IMR-90 (cell line): ENCODE results near the gene TFEB. TPM values are rescaled to one million over a fixed set of nuclear protein-coding genes. Genes with fewer than 3 reads are reported as not detected.

Source experiments
- ATAC-seq: fragments of 200-7000 bp; cut with Tn5 transposase; 2 replicates; pipeline ENCODE4 v1.9.1; 2020; ENCODE audit warnings: low read depth, mild to moderate bottlenecking, moderate library complexity
- BruUV-seq: library from RNA; stranded (reverse); fragments of 400-500 nt; replicated peaks from 2 replicates; lab custom pipeline; 2021; lab: Mats Ljungman, UMichigan
- CTCF ChIA-PET: fragments of 300-600 bp; formaldehyde crosslinking; extraction: SDS; loops from one replicate; lab custom pipeline; 2021; ENCODE audit warnings: antibody characterized with exemption; lab: Yijun Ruan, JAX
- POLR2A ChIA-PET: fragments of 300-600 bp; sonication (Branson Sonifier 250); formaldehyde crosslinking; loops from one replicate; lab custom pipeline; 2022; ENCODE audit warnings: antibody characterized with exemption; ENCODE audit not compliant: unreplicated experiment; lab: Charles Lee
- DNase-seq: peaks from one replicate; pipeline ENCODE4 v3.0.0; 2013
- H2AFZ ChIP-seq: replicated peaks from 2 replicates; pipeline ENCODE3; 2013; ENCODE audit warnings: low read length, mild to moderate bottlenecking; ENCODE audit not compliant: poor library complexity
- H2AK5ac ChIP-seq: 2 replicates; pipeline ENCODE4 v1.6.1; 2013; ENCODE audit warnings: low read depth, low read length, inconsistent platforms
- H2AK9ac ChIP-seq: replicated peaks from 2 replicates; pipeline ENCODE3; 2013; ENCODE audit warnings: mild to moderate bottlenecking, low read depth, low read length, moderate library complexity; ENCODE audit not compliant: poor library complexity
- H2BK120ac ChIP-seq: 2 replicates; pipeline ENCODE4 v1.6.1; 2013; ENCODE audit warnings: low read depth, low read length, inconsistent platforms
- H2BK15ac ChIP-seq: 3 replicates; pipeline ENCODE4 v1.6.1; 2013; ENCODE audit warnings: low read depth, low read length, inconsistent platforms
- H2BK20ac ChIP-seq: 2 replicates; pipeline ENCODE4 v1.6.1; 2013; ENCODE audit warnings: low read depth, mild to moderate bottlenecking, inconsistent platforms, low read length, moderate library complexity
- H2BK5ac ChIP-seq: 2 replicates; pipeline ENCODE4 v1.6.1; 2013; ENCODE audit warnings: mild to moderate bottlenecking, low read depth, low read length, inconsistent platforms; ENCODE audit not compliant: poor library complexity, severe bottlenecking
- H3K14ac ChIP-seq: replicated peaks from 2 replicates; pipeline ENCODE4 v1.6.1; 2013; ENCODE audit warnings: low read depth, low read length, inconsistent platforms
- H3K18ac ChIP-seq: 2 replicates; pipeline ENCODE4 v1.6.1; 2013; ENCODE audit warnings: low read depth, low read length, control low read depth
- H3K23ac ChIP-seq: 2 replicates; pipeline ENCODE4 v1.6.1; 2013; ENCODE audit warnings: low read depth, low read length, inconsistent platforms
- H3K27ac ChIP-seq: 2 replicates; pipeline ENCODE4 v1.5.1; 2013; ENCODE audit warnings: mild to moderate bottlenecking, control low read depth, low read length; ENCODE audit not compliant: insufficient read depth
- H3K27me3 ChIP-seq: 2 replicates; pipeline ENCODE4 v1.6.1; 2013; ENCODE audit warnings: low read length; ENCODE audit not compliant: control insufficient read depth, insufficient read depth
- H3K36me3 ChIP-seq: 2 replicates; pipeline ENCODE4 v1.6.1; 2013; ENCODE audit warnings: low read length, mixed read lengths; ENCODE audit not compliant: control insufficient read depth, insufficient read depth
- H3K4ac ChIP-seq: 2 replicates; pipeline ENCODE4 v1.6.1; 2013; ENCODE audit warnings: low read depth, low read length, inconsistent platforms
- H3K4me1 ChIP-seq: 2 replicates; pipeline ENCODE4 v1.6.1; 2013; ENCODE audit warnings: low read length, mixed read lengths; ENCODE audit not compliant: control insufficient read depth, insufficient read depth
- H3K4me2 ChIP-seq: 2 replicates; pipeline ENCODE4 v1.6.1; 2013; ENCODE audit warnings: low read depth, mild to moderate bottlenecking, control low read depth, low read length, moderate library complexity
- H3K4me3 ChIP-seq: 2 replicates; pipeline ENCODE4 v1.5.1; 2013; ENCODE audit warnings: low read depth, mild to moderate bottlenecking, control low read depth, low read length, moderate library complexity; ENCODE audit not compliant: insufficient read depth
- H3K56ac ChIP-seq: 2 replicates; pipeline ENCODE4 v1.6.1; 2013; ENCODE audit warnings: low read length, inconsistent platforms; ENCODE audit not compliant: insufficient read depth; ENCODE audit errors: extremely low read depth
- H3K79me1 ChIP-seq, 2 experiments: 2 replicates each; pipeline ENCODE4 v1.6.1; 2013; ENCODE audit warnings: low read length in 2 of 2, inconsistent platforms in 1 of 2, low read depth in 1 of 2
- H3K9ac ChIP-seq: 2 replicates; pipeline ENCODE4 v1.6.1; 2013; ENCODE audit warnings: low read depth, low read length, control low read depth
- H3K9me1 ChIP-seq: 2 replicates; pipeline ENCODE4 v1.6.1; 2013; ENCODE audit warnings: low read length, inconsistent platforms; ENCODE audit not compliant: insufficient read depth
- H3K9me3 ChIP-seq: 2 replicates; pipeline ENCODE4 v1.6.1; 2013; ENCODE audit warnings: low read length; ENCODE audit not compliant: control insufficient read depth, insufficient read depth
- H4K20me1 ChIP-seq: 2 replicates; pipeline ENCODE4 v1.6.1; 2013; ENCODE audit warnings: low read length, inconsistent platforms; ENCODE audit not compliant: insufficient read depth
- H4K5ac ChIP-seq: 2 replicates; pipeline ENCODE4 v1.6.1; 2013; ENCODE audit warnings: mild to moderate bottlenecking, low read depth, low read length, control low read depth
- H4K8ac ChIP-seq, 2 experiments: 2 replicates each; pipeline ENCODE4 v1.6.1; 2013; ENCODE audit warnings: low read depth in 2 of 2, low read length in 2 of 2, control low read depth in 1 of 2, inconsistent platforms in 1 of 2
- H4K91ac ChIP-seq: 2 replicates; pipeline ENCODE4 v1.6.1; 2013; ENCODE audit warnings: low read depth, low read length, inconsistent platforms; ENCODE audit not compliant: insufficient read depth
- BHLHE40 ChIP-seq: fragments of 150-350 bp; IDR thresholded peaks from 2 replicates; pipeline ENCODE4 v1.6.1; 2016; ENCODE audit warnings: mild to moderate bottlenecking, low read depth, low read length
- CEBPB ChIP-seq: IDR thresholded peaks from 2 replicates; pipeline ENCODE4 v1.6.1; 2012; ENCODE audit warnings: low read depth, low read length, improper control_type of control experiment
- CHD1 ChIP-seq: IDR thresholded peaks from 2 replicates; pipeline ENCODE4 v1.6.1; 2012; ENCODE audit warnings: low read depth, low read length, improper control_type of control experiment
- CTCF ChIP-seq: conservative IDR thresholded peaks from 2 replicates; pipeline ENCODE4 v1.5.1; 2012; ENCODE audit warnings: mild to moderate bottlenecking, low read depth, low read length, improper control_type of control experiment
- FOS ChIP-seq: fragments of 150-350 bp; IDR thresholded peaks from 2 replicates; pipeline ENCODE4 v1.6.1; 2016; ENCODE audit warnings: low read depth, low read length
- MAFK ChIP-seq: IDR thresholded peaks from 2 replicates; pipeline ENCODE4 v1.6.1; 2012; ENCODE audit warnings: low read depth, low read length, improper control_type of control experiment
- MAZ ChIP-seq: IDR thresholded peaks from 2 replicates; pipeline ENCODE4 v1.6.1; 2012; ENCODE audit warnings: low read depth, mild to moderate bottlenecking, low read length, improper control_type of control experiment, moderate library complexity, borderline replicate concordance
- MXI1 ChIP-seq: IDR thresholded peaks from 2 replicates; pipeline ENCODE4 v1.6.1; 2012; ENCODE audit warnings: low read depth, mild to moderate bottlenecking, low read length, moderate library complexity, borderline replicate concordance
- NFE2L2 ChIP-seq: fragments of 150-350 bp; IDR thresholded peaks from 2 replicates; pipeline ENCODE4 v1.6.1; 2016; ENCODE audit warnings: low read depth, mild to moderate bottlenecking, low read length
- POLR2A ChIP-seq: IDR thresholded peaks from 2 replicates; pipeline ENCODE4 v1.6.1; 2012; ENCODE audit warnings: mild to moderate bottlenecking, low read depth, low read length
- RAD21 ChIP-seq: IDR thresholded peaks from 2 replicates; pipeline ENCODE4 v1.6.1; 2012; ENCODE audit warnings: low read length, improper control_type of control experiment
- RCOR1 ChIP-seq: IDR thresholded peaks from 2 replicates; pipeline ENCODE4 v1.6.1; 2012; ENCODE audit warnings: mild to moderate bottlenecking, low read length, improper control_type of control experiment; ENCODE audit not compliant: insufficient replicate concordance
- SMC3 ChIP-seq: fragments of 150-350 bp; IDR thresholded peaks from 2 replicates; pipeline ENCODE4 v1.6.1; 2016; ENCODE audit warnings: low read depth, mild to moderate bottlenecking, antibody characterized with exemption, low read length, moderate library complexity
- USF2 ChIP-seq: fragments of 150-350 bp; IDR thresholded peaks from 2 replicates; pipeline ENCODE4 v1.6.1; 2017; ENCODE audit warnings: mild to moderate bottlenecking, antibody characterized with exemption, low read length, low read depth
- WGBS, 2 experiments: methylation state at CpG; one replicate each; pipeline versions ENCODE4 v1.1.5 to v1.1.7; 2013; ENCODE audit warnings: missing lambda C conversion rate in 2 of 2; ENCODE audit not compliant: insufficient read length in 1 of 2; ENCODE audit errors: extremely low coverage in 2 of 2; 5-methylcytosine and 5-hydroxymethylcytosine counted together
- dilution Hi-C: fragments of 300-500 bp; cut with HindIII; formaldehyde crosslinking; loops from one replicate; pipeline ENCODE4 v1.14.3; 2018; ENCODE audit warnings: low sequenced_read_pairs; ENCODE audit not compliant: unreplicated experiment
- in situ Hi-C: fragments of 300-500 bp; cut with MboI; formaldehyde crosslinking; loops from 3 replicates; pipeline ENCODE4 v1.14.3; 2019; ENCODE audit warnings: low sequenced_read_pairs, inconsistent platforms, mixed read lengths
- intact Hi-C: fragments of 100-400 bp; cut with micrococcal nuclease; formaldehyde crosslinking; loops from 2 replicates; pipeline ENCODE4 v1.10.0; 2022
- polyA plus RNA-seq, 3 experiments: library from polyadenylated mRNA; depleted of rRNA; stranded (reverse); fragments of >200 nt; gene quantifications; 2 replicates each; pipeline ENCODE4 v1.2.3, GENCODE V29; 2012; ENCODE audit warnings: low replicate concordance in 1 of 3
- total RNA-seq: library from RNA; depleted of rRNA; stranded (reverse); fragments of >200 nt; gene quantifications from 2 replicates; pipeline ENCODE4 v1.2.3, GENCODE V29; 2012

TFEB gene
- total and polyA plus RNA-seq, 2 of the 4 experiments (the other 2 are of a cell fraction): 4.5 to 4.9 TPM

GRCh38 chr6:41705311-41705995, 30.0 kb downstream of the TFEB start:
- no peaks in the 10 kb centered on the region for H3K9me3 ChIP-seq
- peak overlapping the region; percentile 61; the same call in 1 of the 2 replicates for H2AK5ac ChIP-seq
- ChIA-PET CTCF (interaction anchor here (1.0 to 1.3 kb wide), 3 partner anchors 12 to 80 kb away, joined by 3 to 4 read pairs (median 3); no protein-coding TSS in a partner anchor), POLR2A (no interaction called here)
- no peak overlapping the region for H3K14ac ChIP-seq
- H4K20me1 ChIP-seq: no peaks in the 10 kb centered on the region
- no peak for DNase-seq
- no peak overlapping the region; the same call in 1 of the 2 replicates for H4K5ac ChIP-seq
- H3K27me3 ChIP-seq: no peaks in the 10 kb centered on the region
- H2BK15ac ChIP-seq: peak overlapping the region; percentile 11; the same call in 1 of the 3 replicates
- dilution Hi-C loops (no loop called here), intact Hi-C loops (no loop called here), in situ Hi-C loops (no loop called here)
- 0 out of 4 replicates have a peak overlapping the region, but pooled peaks of 1 of the 2 experiments have one; percentile 45 for H4K8ac ChIP-seq
- peak overlapping the region; percentile 30; the same call in 1 of the 2 replicates for H3K27ac ChIP-seq
- H3K79me1 ChIP-seq: 0 out of 4 replicates have a peak, but pooled peaks cover 0 to 3% of the 10 kb centered on the region in 2 experiments
- no peak overlapping the region for H3K56ac ChIP-seq
- no peak overlapping the region; the same call in 1 of the 2 replicates for H3K18ac ChIP-seq
- no peak overlapping the region for H3K4me3 ChIP-seq
- H2BK5ac ChIP-seq: peak overlapping the region; percentile 59
- no peak overlapping the region; the same call in 1 of the 2 replicates for H3K9ac ChIP-seq
- BruUV-seq: no TSS peak
- ATAC-seq: no peak
- 100% methylated on average over 1 of the region's 12 CpGs; no CpG with 5 or more reads in 1 of the 2 experiments for WGBS, 2 experiments
- peak overlapping the region; percentile 78 for H3K4ac ChIP-seq
- H3K9me1 ChIP-seq: no peaks in the 10 kb centered on the region; the same call in 1 of the 2 replicates
- H3K4me1 ChIP-seq: peaks cover 15% of the 10 kb centered on the region
- H2BK120ac ChIP-seq: no peak overlapping the region
- peak overlapping the region; percentile 70 for H2AK9ac ChIP-seq
- no peaks in the 10 kb centered on the region for H3K36me3 ChIP-seq
- no peak overlapping the region for H4K91ac ChIP-seq
- H3K23ac ChIP-seq: no peak overlapping the region
- no peak overlapping the region for H2BK20ac ChIP-seq
- H2AFZ ChIP-seq: peak overlapping the region; percentile 83
- no peak overlapping the region for H3K4me2 ChIP-seq
- TF ChIP-seq RCOR1 (no peak), SMC3 (no peak), CTCF (no peak), MAZ (no peak), POLR2A (no peak), CEBPB (no peak), CHD1 (no peak), MXI1 (no peak), NFE2L2 (no peak), MAFK (no peak), USF2 (no peak), RAD21 (no peak), FOS (no peak), BHLHE40 (no peak)
